ENCODE results near the gene TOMM6. TPM values are rescaled to one million over a fixed set of nuclear protein-coding genes. Genes with fewer than 3 reads are reported as not detected.

Gene TOMM6
- total RNA-seq (2022; extraction: Qiagen RNA extraction) = 275 to 321 TPM (median 298 TPM) in 5 replicates

DNA sequence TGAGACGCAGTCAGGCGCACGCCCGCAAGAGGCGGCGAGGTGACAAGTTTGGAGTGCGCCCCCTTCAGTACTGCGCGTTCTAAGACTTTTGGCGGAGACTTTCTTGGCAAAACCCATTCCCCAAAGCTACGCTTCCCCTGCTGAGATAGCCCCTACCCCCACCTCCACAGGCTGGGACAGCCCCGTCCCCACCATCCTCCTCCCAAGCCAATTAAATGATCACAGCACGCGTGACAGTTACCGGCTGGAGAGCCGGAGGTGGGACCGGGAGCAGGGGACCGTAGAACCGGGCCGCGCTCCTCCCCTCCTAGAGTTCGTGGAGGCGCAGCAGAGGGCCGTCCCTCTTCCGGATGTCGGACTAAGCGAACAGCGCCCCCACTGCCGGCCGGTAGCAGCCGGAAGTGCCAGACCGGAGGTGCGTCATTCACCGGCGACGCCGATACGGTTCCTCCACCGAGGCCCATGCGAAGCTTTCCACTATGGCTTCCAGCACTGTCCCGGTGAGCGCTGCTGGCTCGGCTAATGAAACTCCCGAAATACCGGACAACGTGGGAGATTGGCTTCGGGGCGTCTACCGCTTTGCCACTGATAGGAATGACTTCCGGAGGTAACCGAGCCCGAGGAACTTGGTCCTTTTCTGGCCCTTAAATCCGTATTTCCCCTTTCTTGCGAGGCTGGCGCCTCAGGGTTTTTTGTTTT lies at the start of gene TOMM6:
TOMM6 (plus strand) TSS at position 476 of the 699 bp plus-strand sequence; CDS start at position 480, 4 bp downstream.

DNA sequence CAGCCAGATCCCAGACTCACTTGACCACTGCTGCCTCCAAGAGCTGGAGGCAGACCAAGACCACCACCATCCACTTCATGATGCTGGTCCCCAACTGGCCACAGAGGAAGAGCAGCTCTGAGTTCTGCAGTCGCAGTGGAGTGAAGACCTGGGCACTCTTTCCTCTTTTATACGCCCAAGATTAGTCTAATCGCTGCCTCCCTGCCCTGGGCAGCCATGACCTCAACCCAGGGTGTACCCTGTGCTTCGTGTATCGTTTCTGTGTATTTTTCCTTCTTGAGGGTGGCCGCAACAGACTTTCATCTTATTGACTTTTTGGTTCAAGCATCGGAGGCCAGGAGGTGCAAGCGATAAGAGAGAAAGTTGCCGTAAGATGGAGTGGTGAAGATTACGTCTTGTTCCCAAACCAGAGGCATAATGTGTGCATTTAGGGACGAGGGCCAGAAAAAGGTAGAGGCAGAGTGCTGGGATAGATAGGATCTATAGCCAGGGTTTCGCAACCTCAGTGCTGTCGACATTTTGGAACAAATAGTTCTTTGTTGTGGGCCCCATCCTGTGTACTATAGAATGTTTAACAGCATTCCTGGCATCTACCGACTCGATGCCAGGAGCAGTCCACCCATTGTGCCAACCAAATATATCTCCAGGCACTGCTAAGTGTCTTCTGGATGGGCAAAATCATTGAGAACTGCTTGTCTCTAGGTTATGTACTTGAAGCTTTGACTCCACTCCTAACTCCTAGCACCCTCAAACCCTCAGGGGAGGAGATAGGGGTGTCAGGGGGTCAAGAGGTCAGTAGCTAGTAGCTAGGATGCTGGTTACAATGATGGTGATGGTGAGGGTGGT lies 40.0 kb upstream of the TOMM6 start, which contains the start of gene PGC:
PGC (minus strand) TSS at position 142 of the 846 bp plus-strand sequence; CDS start at position 79, 63 bp downstream.

DNA sequence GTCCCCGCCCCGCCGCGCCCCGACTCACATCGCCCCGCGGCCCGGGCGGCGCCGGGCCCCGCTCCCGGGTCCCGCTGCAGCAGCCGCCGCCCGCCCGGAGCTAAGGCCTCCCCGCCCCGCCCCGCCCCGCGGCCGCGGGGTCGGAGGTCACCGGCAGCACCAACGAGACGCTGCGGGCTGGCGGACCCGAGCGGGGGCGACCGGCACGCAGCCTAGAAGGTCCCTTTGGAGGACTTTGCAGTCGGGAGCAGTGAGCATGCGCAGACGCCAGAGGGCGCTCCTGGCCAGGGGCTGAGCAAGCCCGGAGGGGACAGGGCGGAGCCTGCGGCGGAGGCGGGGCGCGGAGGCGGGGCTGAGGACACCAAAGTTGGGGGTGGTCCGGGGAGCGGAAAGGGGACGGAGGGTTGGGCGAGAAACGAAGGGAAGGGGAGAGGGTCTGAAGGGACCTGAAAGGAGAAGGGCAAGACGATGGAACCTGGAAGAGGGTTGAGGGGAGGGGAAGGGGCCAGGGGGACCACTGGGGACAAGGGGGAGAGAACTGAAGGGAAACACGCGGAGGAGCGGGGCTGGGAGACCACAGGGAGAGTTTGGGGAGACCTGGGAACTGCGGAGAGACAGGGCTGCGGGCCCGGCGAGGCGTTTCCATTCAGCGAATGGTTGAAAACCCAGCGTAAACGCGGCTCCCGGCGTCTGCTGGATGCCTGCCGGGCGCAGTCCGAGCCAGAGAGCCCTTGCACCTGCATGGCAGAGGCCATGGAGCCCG lies 7.5 kb upstream of the TOMM6 start, which contains the start of gene FRS3:
FRS3 (minus strand) TSS at position 113 of the 763 bp plus-strand sequence. CDS start 2,913 bp downstream, outside the sequence.

DNA sequence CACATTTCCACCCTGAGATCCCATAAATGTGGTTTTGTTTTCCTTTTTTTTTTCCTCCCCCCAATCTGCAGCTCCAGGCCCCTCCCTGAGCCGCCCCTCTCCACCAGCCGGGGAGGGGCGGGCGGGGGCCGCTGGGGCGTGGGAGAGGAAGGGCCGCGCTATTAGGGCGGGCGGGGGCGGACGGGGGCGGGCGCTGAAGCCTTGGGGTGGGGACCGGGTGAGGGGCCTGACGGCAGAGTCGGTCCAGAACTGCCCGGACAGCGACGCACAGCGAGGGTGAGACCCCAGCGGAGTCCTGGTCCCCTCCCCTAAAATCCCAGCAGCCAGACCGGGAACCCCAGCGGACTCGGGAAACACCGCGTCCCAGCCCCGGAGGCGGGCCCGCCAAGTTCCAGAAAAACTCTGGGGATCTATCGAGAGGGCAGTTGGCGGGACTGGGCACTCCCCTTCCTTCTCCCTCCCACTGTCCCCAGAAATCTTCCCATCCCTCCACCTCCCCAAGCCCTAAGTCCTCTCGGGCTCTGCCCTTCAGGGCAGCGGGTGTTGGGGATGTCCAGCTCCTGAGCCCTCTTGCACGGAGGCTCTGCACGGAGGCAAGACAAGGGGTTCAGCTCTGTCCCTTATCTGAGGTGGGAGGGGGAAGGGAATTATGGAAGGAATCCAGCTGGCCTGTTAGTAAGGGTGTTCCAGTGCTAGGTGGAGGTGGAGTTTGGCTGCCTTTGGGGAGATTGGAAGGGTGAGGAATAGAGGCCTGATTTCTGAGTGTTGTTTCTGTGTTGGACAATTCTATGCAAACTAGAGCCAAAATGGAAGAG lies 6.7 kb upstream of the TOMM6 start, which contains the start of gene PRICKLE4:
PRICKLE4 (plus strand) TSS at position 232 of the 815 bp plus-strand sequence. CDS start 2,692 bp downstream, outside the sequence.

Other genes starting within 250 kb of the TOMM6 start
- gene FOXP4, start 241.3 kb upstream of the TOMM6 start, total RNA-seq (2022; extraction: Qiagen RNA extraction) = 15.2 to 29.4 TPM (median 28.6 TPM) in 5 replicates
- gene MDFI, start 149.2 kb upstream of the TOMM6 start, total RNA-seq (2022; extraction: Qiagen RNA extraction) = 0.47 to 0.87 TPM (median 0.61 TPM) in 5 replicates
- 7.5 to 11.9 TPM (median 10.8 TPM) in 5 replicates for gene TFEB, start 52.1 kb upstream of the TOMM6 start, total RNA-seq (2022; extraction: Qiagen RNA extraction)
- gene PGC, start 40.3 kb upstream of the TOMM6 start, total RNA-seq (2022; extraction: Qiagen RNA extraction) = 0.09 to 0.14 TPM (median 0.10 TPM) in 3 of 5 replicates, not detected in the others
- 1.6 to 3.0 TPM (median 2.6 TPM) in 5 replicates for gene FRS3, start 7.8 kb upstream of the TOMM6 start, total RNA-seq (2022; extraction: Qiagen RNA extraction)
- 0.33 to 1.1 TPM (median 0.78 TPM) in 5 replicates for gene PRICKLE4, start 6.9 kb upstream of the TOMM6 start, total RNA-seq (2022; extraction: Qiagen RNA extraction)
- gene USP49, start 107.7 kb downstream of the TOMM6 start, total RNA-seq (2022; extraction: Qiagen RNA extraction) = 0.61 to 1.2 TPM (median 1.2 TPM) in 5 replicates
- 14.1 to 15.6 TPM (median 15.1 TPM) in 5 replicates for gene MED20, start 133.4 kb downstream of the TOMM6 start, total RNA-seq (2022; extraction: Qiagen RNA extraction)
- 35.0 to 40.7 TPM (median 36.6 TPM) in 5 replicates for gene BYSL, start 133.8 kb downstream of the TOMM6 start, total RNA-seq (2022; extraction: Qiagen RNA extraction)
- gene CCND3, start 154.1 kb downstream of the TOMM6 start, total RNA-seq (2022; extraction: Qiagen RNA extraction) = 108 to 154 TPM (median 139 TPM) in 5 replicates

Measured in A549 treated with dexamethasone at 1 μM for 4 hours (cell line).